Activated T-helper 1 cell treated with anti-CD3 and anti-CD28 coated beads, Interleukin-12 subunit alpha, Interleukin-12 subunit beta, Interleukin-2, Interleukin-4 antibody, amounts not matched to agents 30 ng/mL and 10 ng/mL and 1 ng/mL, durations not matched to agents 14 hours and 24 hours and 36 hours (primary cell): Measurements from ENCODE around the gene AGXT. TPM values are rescaled to one million over a fixed set of nuclear protein-coding genes. Genes with fewer than 3 reads are reported as not detected.

Source experiments
- DNase-seq: peaks from one replicate; pipeline ENCODE4 v3.0.0; 2021; ENCODE audit warnings: low spot score
- H3K27ac Mint-ChIP-seq: one replicate; pipeline ENCODE4 v1.8.0; 2021; ENCODE audit warnings: mild to moderate bottlenecking, mixed read lengths
- H3K27me3 Mint-ChIP-seq: one replicate; pipeline ENCODE4 v1.8.0; 2022; ENCODE audit warnings: mild to moderate bottlenecking, moderate library complexity, mixed read lengths; ENCODE audit not compliant: insufficient read depth
- H3K36me3 Mint-ChIP-seq: one replicate; pipeline ENCODE4 v1.8.0; 2021; ENCODE audit warnings: low read depth, mixed read lengths
- H3K4me1 Mint-ChIP-seq: one replicate; pipeline ENCODE4 v1.8.0; 2021; ENCODE audit warnings: low read depth, mixed read lengths
- H3K4me3 Mint-ChIP-seq: one replicate; pipeline ENCODE4 v1.8.0; 2021; ENCODE audit warnings: mild to moderate bottlenecking, moderate library complexity, mixed read lengths
- H3K9me3 Mint-ChIP-seq: one replicate; pipeline ENCODE4 v1.8.0; 2021; ENCODE audit warnings: mixed read lengths
- intact Hi-C: fragments of 100-400 bp; cut with micrococcal nuclease; formaldehyde crosslinking; loops from one replicate; pipeline ENCODE4 v1.15.1; 2024
- total RNA-seq: library from RNA; stranded (reverse); gene quantifications from 2 replicates; pipeline ENCODE4 v1.2.3, GENCODE V29; 2022

AGXT gene
- total RNA-seq, 1 donor from 2014 or later = not detected

GRCh38 chr2:240917009-240917683 lies 48.5 kb downstream of the AGXT start:
- peaks cover 13% of the 10 kb centered on the region for H3K27me3 Mint-ChIP-seq
- no peaks in the 10 kb centered on the region for H3K36me3 Mint-ChIP-seq
- H3K27ac Mint-ChIP-seq = no peak overlapping the region
- no peaks in the 10 kb centered on the region for H3K4me1 Mint-ChIP-seq
- DNase-seq = no peak
- intact Hi-C loops = no loop called here
- H3K4me3 Mint-ChIP-seq = no peak overlapping the region
- H3K9me3 Mint-ChIP-seq = no peaks in the 10 kb centered on the region

- no peak for DNase-seq
- Mint-ChIP-seq H3K9me3 (no peaks in the 10 kb centered on the region), H3K4me3 (no peak overlapping the region), H3K4me1 (no peaks in the 10 kb centered on the region), H3K36me3 (no peaks in the 10 kb centered on the region), H3K27me3 (peaks cover 13% of the 10 kb centered on the region), H3K27ac (no peak overlapping the region)
- intact Hi-C loops = no loop called here
Observed at GRCh38 chr2:240917684-240918257, 49.1 kb downstream of the AGXT start.

- Mint-ChIP-seq H3K4me3 (no peak overlapping the region), H3K9me3 (no peaks in the 10 kb centered on the region), H3K36me3 (no peaks in the 10 kb centered on the region), H3K4me1 (no peaks in the 10 kb centered on the region), H3K27ac (no peak overlapping the region), H3K27me3 (peaks cover 9% of the 10 kb centered on the region)
- no peak for DNase-seq
- intact Hi-C loops = no loop called here
Observed at GRCh38 chr2:240918258-240919091, 49.9 kb downstream of the AGXT start.

- DNase-seq = no peak
- H3K36me3 Mint-ChIP-seq = no peaks in the 10 kb centered on the region
- H3K4me1 Mint-ChIP-seq = no peaks in the 10 kb centered on the region
- H3K27me3 Mint-ChIP-seq = peaks cover 8% of the 10 kb centered on the region
- no peak overlapping the region for H3K27ac Mint-ChIP-seq
- H3K4me3 Mint-ChIP-seq = no peak overlapping the region
- no peaks in the 10 kb centered on the region for H3K9me3 Mint-ChIP-seq
- intact Hi-C loops = no loop called here
Observed at GRCh38 chr2:240919161-240919781, 50.6 kb downstream of the AGXT start.

GRCh38 chr2:240919786-240920782 lies 51.5 kb downstream of the AGXT start:
- no peaks in the 10 kb centered on the region for H3K9me3 Mint-ChIP-seq
- no peak overlapping the region for H3K4me3 Mint-ChIP-seq
- intact Hi-C loops = no loop called here
- H3K36me3 Mint-ChIP-seq = no peaks in the 10 kb centered on the region
- H3K27ac Mint-ChIP-seq = no peak overlapping the region
- no peaks in the 10 kb centered on the region for H3K4me1 Mint-ChIP-seq
- H3K27me3 Mint-ChIP-seq = peaks cover 8% of the 10 kb centered on the region
- DNase-seq = no peak

- no peaks in the 10 kb centered on the region for H3K36me3 Mint-ChIP-seq
- DNase-seq = no peak
- intact Hi-C loops = no loop called here
- H3K9me3 Mint-ChIP-seq = no peaks in the 10 kb centered on the region
- H3K4me1 Mint-ChIP-seq = no peaks in the 10 kb centered on the region
- H3K27ac Mint-ChIP-seq = no peak overlapping the region
- peaks cover 4% of the 10 kb centered on the region for H3K27me3 Mint-ChIP-seq
- no peak overlapping the region for H3K4me3 Mint-ChIP-seq
Observed at GRCh38 chr2:240920783-240921231, 52.2 kb downstream of the AGXT start.

- intact Hi-C loops = no loop called here
- no peaks in the 10 kb centered on the region for H3K9me3 Mint-ChIP-seq
- H3K27ac Mint-ChIP-seq = no peak overlapping the region
- no peak overlapping the region for H3K4me3 Mint-ChIP-seq
- H3K36me3 Mint-ChIP-seq = no peaks in the 10 kb centered on the region
- no peaks in the 10 kb centered on the region for H3K4me1 Mint-ChIP-seq
- no peak for DNase-seq
- H3K27me3 Mint-ChIP-seq = peaks cover 4% of the 10 kb centered on the region
Observed at GRCh38 chr2:240921311-240921994, 52.8 kb downstream of the AGXT start.

GRCh38 chr2:240921995-240922244 lies 53.3 kb downstream of the AGXT start:
- DNase-seq = no peak
- intact Hi-C loops = no loop called here
- H3K27ac Mint-ChIP-seq = no peak overlapping the region
- no peaks in the 10 kb centered on the region for H3K4me1 Mint-ChIP-seq
- no peaks in the 10 kb centered on the region for H3K36me3 Mint-ChIP-seq
- H3K9me3 Mint-ChIP-seq = no peaks in the 10 kb centered on the region
- peaks cover 3% of the 10 kb centered on the region for H3K27me3 Mint-ChIP-seq
- no peak overlapping the region for H3K4me3 Mint-ChIP-seq

- no peak overlapping the region for H3K27ac Mint-ChIP-seq
- H3K27me3 Mint-ChIP-seq = no peaks in the 10 kb centered on the region
- no peak overlapping the region for H3K4me3 Mint-ChIP-seq
- no peak for DNase-seq
- H3K36me3 Mint-ChIP-seq = no peaks in the 10 kb centered on the region
- no peaks in the 10 kb centered on the region for H3K4me1 Mint-ChIP-seq
- no peaks in the 10 kb centered on the region for H3K9me3 Mint-ChIP-seq
- intact Hi-C loops = no loop called here
Observed at GRCh38 chr2:240922245-240922981, 53.8 kb downstream of the AGXT start.

GRCh38 chr2:240922982-240923537 lies 54.4 kb downstream of the AGXT start:
- Mint-ChIP-seq H3K9me3 (no peaks in the 10 kb centered on the region), H3K4me3 (no peak overlapping the region), H3K36me3 (no peaks in the 10 kb centered on the region), H3K27ac (no peak overlapping the region), H3K27me3 (no peaks in the 10 kb centered on the region), H3K4me1 (no peaks in the 10 kb centered on the region)
- intact Hi-C loops = no loop called here
- DNase-seq = no peak

GRCh38 chr2:240925191-240925567 lies 56.6 kb downstream of the AGXT start:
- Mint-ChIP-seq H3K4me1 (no peaks in the 10 kb centered on the region), H3K27ac (no peak overlapping the region), H3K9me3 (no peaks in the 10 kb centered on the region), H3K27me3 (peaks cover 2% of the 10 kb centered on the region), H3K36me3 (no peaks in the 10 kb centered on the region), H3K4me3 (no peak overlapping the region)
- intact Hi-C loops = no loop called here
- DNase-seq = no peak
